Progenitor cell of endocrine pancreas (in vitro differentiated cells): Measurements from ENCODE around the gene SNRPB. TPM values are rescaled to one million over a fixed set of nuclear protein-coding genes. Genes with fewer than 3 reads are reported as not detected.
A peak's percentile ranks its signal among the peaks of the same experiment; 100 is the strongest.

Source experiments
- DNase-seq: peaks from one replicate; pipeline ENCODE4 v3.0.0; 2021; ENCODE audit warnings: low spot score; ENCODE audit not compliant: unreplicated experiment
- H3K27ac Mint-ChIP-seq: 2 replicates; pipeline ENCODE4 v1.8.0; 2021; ENCODE audit warnings: mild to moderate bottlenecking, moderate library complexity, mixed read lengths
- H3K27me3 Mint-ChIP-seq: 2 replicates; pipeline ENCODE4 v1.8.0; 2021; ENCODE audit warnings: mixed read lengths
- H3K36me3 Mint-ChIP-seq: 2 replicates; pipeline ENCODE4 v1.8.0; 2022; ENCODE audit warnings: mixed read lengths; ENCODE audit not compliant: insufficient read depth
- H3K4me1 Mint-ChIP-seq: 2 replicates; pipeline ENCODE4 v1.8.0; 2021; ENCODE audit warnings: low read depth, mixed read lengths
- H3K4me3 Mint-ChIP-seq: 2 replicates; pipeline ENCODE4 v1.8.0; 2021; ENCODE audit warnings: low read depth, mild to moderate bottlenecking, moderate library complexity, mixed read lengths
- H3K9me3 Mint-ChIP-seq: 2 replicates; pipeline ENCODE4 v1.8.0; 2021; ENCODE audit warnings: low read depth, mixed read lengths
- total RNA-seq: library from RNA; stranded (reverse); gene quantifications from 2 replicates; pipeline ENCODE4 v1.2.1, GENCODE V29; 2021
- TF ChIP-seq, protein P1 (sequence below): fragments of 200-600 bp; sonication (generic); IDR thresholded peaks from one replicate; pipeline ENCODE4 v1.5.0; 2021; ENCODE audit warnings: antibody characterized with exemption, mild to moderate bottlenecking; ENCODE audit not compliant: unreplicated experiment

SNRPB gene
- total RNA-seq, 1 donor from 2014 or later, result 169 TPM

DNA sequence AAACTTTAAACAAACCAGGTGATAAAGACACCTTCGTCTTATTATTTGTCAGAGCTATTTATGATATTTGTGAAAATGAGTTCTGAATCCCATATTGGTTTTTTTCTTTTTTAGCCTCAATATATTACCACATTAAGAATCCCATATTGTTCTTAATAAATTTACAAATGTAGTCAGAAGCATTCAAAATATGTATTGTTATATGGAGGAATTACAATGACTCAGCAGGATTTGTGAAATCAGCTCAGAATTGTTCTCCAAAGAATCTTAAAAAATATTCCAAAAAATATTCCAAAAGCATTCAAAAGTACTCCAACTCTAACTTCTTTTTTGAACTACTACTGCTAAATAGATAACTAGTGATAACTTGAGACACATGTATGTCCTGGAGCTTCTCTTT is 44.6 kb upstream of the SNRPB start:
- H3K27ac Mint-ChIP-seq, result no peak overlapping the region
- no peaks in the 10 kb centered on the region for H3K36me3 Mint-ChIP-seq
- H3K4me3 Mint-ChIP-seq, result no peak overlapping the region
- TF ChIP-seq, protein P1, sequence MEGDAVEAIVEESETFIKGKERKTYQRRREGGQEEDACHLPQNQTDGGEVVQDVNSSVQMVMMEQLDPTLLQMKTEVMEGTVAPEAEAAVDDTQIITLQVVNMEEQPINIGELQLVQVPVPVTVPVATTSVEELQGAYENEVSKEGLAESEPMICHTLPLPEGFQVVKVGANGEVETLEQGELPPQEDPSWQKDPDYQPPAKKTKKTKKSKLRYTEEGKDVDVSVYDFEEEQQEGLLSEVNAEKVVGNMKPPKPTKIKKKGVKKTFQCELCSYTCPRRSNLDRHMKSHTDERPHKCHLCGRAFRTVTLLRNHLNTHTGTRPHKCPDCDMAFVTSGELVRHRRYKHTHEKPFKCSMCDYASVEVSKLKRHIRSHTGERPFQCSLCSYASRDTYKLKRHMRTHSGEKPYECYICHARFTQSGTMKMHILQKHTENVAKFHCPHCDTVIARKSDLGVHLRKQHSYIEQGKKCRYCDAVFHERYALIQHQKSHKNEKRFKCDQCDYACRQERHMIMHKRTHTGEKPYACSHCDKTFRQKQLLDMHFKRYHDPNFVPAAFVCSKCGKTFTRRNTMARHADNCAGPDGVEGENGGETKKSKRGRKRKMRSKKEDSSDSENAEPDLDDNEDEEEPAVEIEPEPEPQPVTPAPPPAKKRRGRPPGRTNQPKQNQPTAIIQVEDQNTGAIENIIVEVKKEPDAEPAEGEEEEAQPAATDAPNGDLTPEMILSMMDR, result no peak
- DNase-seq, result no peak
- H3K9me3 Mint-ChIP-seq, result no peaks in the 10 kb centered on the region
- no peaks in the 10 kb centered on the region for H3K4me1 Mint-ChIP-seq
- peaks cover 42% of the 10 kb centered on the region for H3K27me3 Mint-ChIP-seq

DNA sequence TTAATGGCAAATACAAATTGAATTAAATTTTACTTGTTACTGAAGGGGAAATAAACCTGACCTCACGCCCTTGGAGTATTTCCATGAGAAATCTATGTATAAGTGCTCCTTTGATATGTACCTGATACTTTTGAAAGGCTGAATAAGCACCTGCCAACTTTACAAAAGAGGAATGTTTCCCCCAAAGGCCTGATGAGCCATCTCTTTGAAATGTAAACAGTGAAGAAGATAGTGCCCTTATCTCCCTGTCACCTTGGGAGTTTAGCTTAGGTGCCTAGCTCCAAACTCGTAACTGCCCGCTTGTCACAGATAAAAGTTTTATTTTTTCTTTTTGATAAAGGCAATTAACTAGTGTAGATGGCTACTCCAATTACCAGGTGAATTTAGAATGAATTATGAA is 39.2 kb upstream of the SNRPB start:
- TF ChIP-seq, protein P1, result no peak
- Mint-ChIP-seq H3K4me1 (peaks cover 10% of the 10 kb centered on the region), H3K4me3 (peak overlapping the region; percentile 100), H3K9me3 (no peaks in the 10 kb centered on the region), H3K36me3 (peaks cover 2% of the 10 kb centered on the region), H3K27me3 (peaks cover 23% of the 10 kb centered on the region), H3K27ac (no peak overlapping the region)
- DNase-seq, result no peak

DNA sequence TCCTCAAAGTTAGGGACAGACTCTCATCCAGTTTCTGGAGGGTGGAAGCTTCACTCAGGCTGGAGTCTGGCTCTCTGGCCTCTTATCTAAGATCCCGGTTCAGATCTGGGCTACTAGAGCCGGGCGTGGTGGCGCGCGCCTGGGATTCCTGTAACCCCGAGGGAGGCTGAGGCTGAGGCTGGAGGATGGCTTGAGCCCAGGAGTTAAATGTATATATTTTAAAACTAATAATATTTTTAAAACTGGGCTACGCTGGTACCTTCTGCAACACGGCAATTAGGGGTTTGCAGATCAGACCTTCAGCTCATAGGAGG is 38.8 kb upstream of the SNRPB start:
- Mint-ChIP-seq H3K4me3 (peak overlapping the region; percentile 100), H3K27ac (peak overlapping the region; percentile 91), H3K27me3 (peaks cover 21% of the 10 kb centered on the region), H3K9me3 (no peaks in the 10 kb centered on the region), H3K4me1 (peaks cover 10% of the 10 kb centered on the region), H3K36me3 (peaks cover 2% of the 10 kb centered on the region)
- TF ChIP-seq, protein P1, result no peak
- DNase-seq, result no peak

DNA sequence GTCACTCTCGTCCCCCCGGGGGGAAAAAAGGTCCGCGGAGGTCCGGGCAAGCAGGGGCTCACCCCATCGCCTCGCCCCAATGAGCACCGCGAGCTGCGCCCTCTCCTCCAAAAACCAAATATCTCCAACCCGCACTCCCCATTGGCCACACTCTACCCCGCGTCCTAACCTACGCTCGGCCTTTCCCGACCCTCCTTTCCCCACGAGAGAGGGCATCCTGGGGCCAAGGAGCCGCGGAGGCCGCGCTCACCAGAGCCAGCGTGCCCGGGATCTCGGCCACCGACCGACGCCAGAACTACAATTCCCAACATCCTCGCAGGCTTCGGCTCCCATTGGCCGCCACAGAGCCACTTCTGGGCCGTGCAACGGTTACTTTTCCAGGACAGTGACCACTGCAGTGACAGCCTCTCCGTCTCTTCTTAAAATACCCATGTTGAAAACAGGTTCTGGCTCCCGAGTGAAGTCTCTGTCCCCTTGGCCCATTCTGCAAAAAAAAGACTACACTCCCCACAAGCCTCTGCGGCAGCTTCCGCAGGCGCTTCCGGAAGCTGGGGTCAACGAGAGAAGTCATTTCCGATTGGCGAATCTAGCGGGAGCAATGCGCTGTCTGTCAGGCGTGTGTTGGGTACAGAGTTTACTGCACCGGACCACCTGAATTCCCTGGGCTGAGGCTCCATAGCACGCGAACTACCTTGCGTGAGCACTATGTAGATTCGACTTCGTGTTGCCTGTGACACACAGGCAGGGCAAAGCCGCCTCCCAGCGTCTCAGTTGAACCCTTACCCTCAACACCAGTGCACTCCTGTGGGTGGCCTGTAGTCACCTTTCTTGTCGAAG is 38.3 kb upstream of the SNRPB start, which contains the start of gene ZNF343:
TSS of gene ZNF343 (minus strand) at position 285 of the 837 bp plus-strand sequence. CDS start 15,020 bp downstream, outside the sequence.
- Mint-ChIP-seq H3K27ac (peak within 1 kb of the TSS; percentile 91), H3K27me3 (peaks cover 15% of the 10 kb centered on the region), H3K4me3 (peak within 1 kb of the TSS; percentile 100), H3K9me3 (no peaks in the 10 kb centered on the region), H3K36me3 (peaks cover 2% of the 10 kb centered on the region), H3K4me1 (peaks cover 10% of the 10 kb centered on the region)
- DNase-seq, result peak; percentile 52
- TF ChIP-seq, protein P1, result no peak

DNA sequence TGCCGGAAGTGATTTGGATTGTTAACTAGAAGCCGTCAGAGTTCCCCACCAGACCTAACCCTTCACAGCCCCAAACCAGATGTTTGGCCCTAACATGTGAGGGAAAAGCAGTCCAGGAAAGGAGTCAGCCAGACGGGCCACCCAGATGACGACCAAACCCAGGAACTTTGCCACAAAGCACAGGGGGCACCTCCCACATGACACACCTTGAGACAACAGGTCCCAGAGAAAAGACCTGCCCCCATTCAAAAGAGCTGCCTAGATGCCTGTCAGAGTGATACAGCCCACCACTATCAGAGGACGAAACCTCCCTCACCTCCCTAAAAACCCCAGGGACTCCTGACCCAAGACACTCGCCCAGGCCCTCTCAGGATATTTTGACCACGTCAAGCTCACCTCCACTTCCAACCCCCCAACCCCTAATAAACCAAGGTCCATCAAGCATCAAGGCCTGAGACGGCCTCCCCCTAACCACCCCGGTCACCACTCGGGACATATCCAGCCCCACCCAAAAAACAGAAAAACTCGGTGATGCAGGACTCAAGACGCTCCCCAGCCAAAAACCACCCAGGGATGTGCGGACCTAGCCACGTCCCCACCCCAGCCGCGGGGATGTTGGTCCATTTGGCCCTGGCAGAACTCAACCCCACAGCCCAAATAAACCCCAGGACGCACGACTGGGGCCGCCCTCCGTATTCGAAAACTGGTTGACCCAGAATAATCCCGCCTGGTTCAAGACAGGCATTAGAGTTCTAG is 37.5 kb upstream of the SNRPB start:
- H3K36me3 Mint-ChIP-seq, result peaks cover 3% of the 10 kb centered on the region
- TF ChIP-seq, protein P1, result no peak
- H3K4me3 Mint-ChIP-seq, result peak overlapping the region; percentile 100
- peaks cover 8% of the 10 kb centered on the region for H3K27me3 Mint-ChIP-seq
- H3K27ac Mint-ChIP-seq, result peak overlapping the region; percentile 79
- no peak for DNase-seq
- H3K9me3 Mint-ChIP-seq, result peaks cover 2% of the 10 kb centered on the region
- peaks cover 10% of the 10 kb centered on the region for H3K4me1 Mint-ChIP-seq
